Pancreas (tissue), 8 donors: Measurements from ENCODE around the gene TARM1. TPM values are rescaled to one million over a fixed set of nuclear protein-coding genes. Genes with fewer than 3 reads are reported as not detected.

Source experiments
- polyA plus RNA-seq, 2 donors: library from polyadenylated mRNA; stranded (reverse); fragments of 200-250 nt; gene quantifications; one replicate each; pipeline ENCODE4 v1.2.3, GENCODE V29; 2013
- total RNA-seq, 6 donors: library from RNA; stranded (reverse); fragmentation: NEBNext Ultra II Directional in 4 of 6; extraction: Animal tissue kit (Norgen Biotek cat#: 25700) in 4 of 6; gene quantifications; one replicate each; pipeline versions ENCODE4 v1.2.1 to v1.2.4, GENCODE V29; 2021 to 2023
- donor health status: healthy with polysubstance abuse.
- donor health status: DM: no; HTN: no; CAD: no; lungs with moderate emphysema.
- donor health status: DM: no; HTN: no; CAD: no.
- donor health status: Bipolar disorder and iron deficiency.
- donor health status: DM: yes; HTN: yes; CAD: no.
- donor health status: DM: no; HTN: no; CAD: no.
- donor health status: DM: no; HTN: no; CAD: no.
- donor health status: DM: yes; HTN: yes; CAD: no.

TARM1 gene
- total and polyA plus RNA-seq, 8 donors, result not detected

Other genes starting within 250 kb of the TARM1 start
- gene MYADM, start 213.5 kb downstream of the TARM1 start, total RNA-seq, result 10 to 100 TPM; 21.5 to 57.6 (median 31.0) TPM
- gene MYADM, start 213.5 kb downstream of the TARM1 start, polyA plus RNA-seq, result 10 to 100 TPM; 14.0 to 40.6 TPM
- gene PRKCG, start 199.2 kb downstream of the TARM1 start, total RNA-seq, result under 1 TPM in 5 of 6 donors, not detected in 1; 0.16 to 0.38 (median 0.18) TPM
- gene PRKCG, start 199.2 kb downstream of the TARM1 start, polyA plus RNA-seq, result 1 to 10 TPM in 1 of 2 donors, under 1 TPM in 1; 0.99 to 2.2 TPM
- under 1 TPM in 2 of 6 donors, not detected in 4; 0.04 to 0.09 TPM for gene CACNG7, start 172.1 kb downstream of the TARM1 start, total RNA-seq
- gene CACNG7, start 172.1 kb downstream of the TARM1 start, polyA plus RNA-seq, result under 1 TPM; 0.02 to 0.08 TPM
- gene CACNG8, start 118.4 kb downstream of the TARM1 start, total RNA-seq, result under 1 TPM in 5 of 6 donors, not detected in 1; under 0.01 to 0.06 (median 0.03) TPM
- under 1 TPM; 0.02 to 0.04 TPM for gene CACNG8, start 118.4 kb downstream of the TARM1 start, polyA plus RNA-seq
- gene CACNG6, start 89.7 kb downstream of the TARM1 start, total RNA-seq, result not detected
- gene CACNG6, start 89.7 kb downstream of the TARM1 start, polyA plus RNA-seq, result not detected
- gene VSTM1, start 17.5 kb downstream of the TARM1 start, total RNA-seq, result not detected
- not detected for gene VSTM1, start 17.5 kb downstream of the TARM1 start, polyA plus RNA-seq
- 1 to 10 TPM in 2 of 6 donors, under 1 TPM in 3, not detected in 1; 0.41 to 3.2 (median 0.84) TPM for gene OSCAR, start 19.4 kb upstream of the TARM1 start, total RNA-seq
- gene OSCAR, start 19.4 kb upstream of the TARM1 start, polyA plus RNA-seq, result 1 to 10 TPM; 1.0 to 1.1 TPM
- gene NDUFA3, start 21.5 kb upstream of the TARM1 start, total RNA-seq, result 10 to 100 TPM; 27.7 to 52.1 (median 45.1) TPM
- 100 to 1,000 TPM; 107 to 166 TPM for gene NDUFA3, start 21.5 kb upstream of the TARM1 start, polyA plus RNA-seq
- gene TFPT, start 34.3 kb upstream of the TARM1 start, total RNA-seq, result 1 to 10 TPM; 3.8 to 8.8 (median 5.0) TPM
- gene TFPT, start 34.3 kb upstream of the TARM1 start, polyA plus RNA-seq, result 10 to 100 TPM; 16.1 to 16.6 TPM
- gene PRPF31, start 34.4 kb upstream of the TARM1 start, total RNA-seq, result 10 to 100 TPM; 14.4 to 27.2 (median 19.5) TPM
- 10 to 100 TPM; 45.0 to 47.1 TPM for gene PRPF31, start 34.4 kb upstream of the TARM1 start, polyA plus RNA-seq
- gene CNOT3, start 56.4 kb upstream of the TARM1 start, total RNA-seq, result 10 to 100 TPM; 16.8 to 28.5 (median 21.3) TPM
- 10 to 100 TPM; 39.0 to 40.0 TPM for gene CNOT3, start 56.4 kb upstream of the TARM1 start, polyA plus RNA-seq
- gene LENG1, start 78.4 kb upstream of the TARM1 start, total RNA-seq, result 1 to 10 TPM; 2.1 to 5.1 (median 4.4) TPM
- 1 to 10 TPM; 9.6 to 9.7 TPM for gene LENG1, start 78.4 kb upstream of the TARM1 start, polyA plus RNA-seq
- 10 to 100 TPM; 51.8 to 66.5 (median 56.2) TPM for gene TMC4, start 91.8 kb upstream of the TARM1 start, total RNA-seq
- 10 to 100 TPM; 80.0 to 88.9 TPM for gene TMC4, start 91.8 kb upstream of the TARM1 start, polyA plus RNA-seq
- gene MBOAT7, start 108.2 kb upstream of the TARM1 start, total RNA-seq, result 10 to 100 TPM; 18.8 to 47.2 (median 27.3) TPM
- gene MBOAT7, start 108.2 kb upstream of the TARM1 start, polyA plus RNA-seq, result 10 to 100 TPM; 32.6 to 34.7 TPM
- 10 to 100 TPM; 16.8 to 24.7 (median 19.4) TPM for gene TSEN34, start 109.9 kb upstream of the TARM1 start, total RNA-seq
- gene TSEN34, start 109.9 kb upstream of the TARM1 start, polyA plus RNA-seq, result 10 to 100 TPM; 19.5 to 33.3 TPM
- gene RPS9, start 119.5 kb upstream of the TARM1 start, total RNA-seq, result 1,000 to 10,000 TPM in 4 of 6 donors, 100 to 1,000 TPM in 2; 815 to 1,921 (median 1,191) TPM
- 1,000 to 10,000 TPM; 2,302 to 2,340 TPM for gene RPS9, start 119.5 kb upstream of the TARM1 start, polyA plus RNA-seq
- gene LILRB3, start 141.6 kb upstream of the TARM1 start, total RNA-seq, result 1 to 10 TPM in 3 of 6 donors, under 1 TPM in 3; 0.47 to 5.6 (median 1.6) TPM
- 1 to 10 TPM; 1.3 to 2.4 TPM for gene LILRB3, start 141.6 kb upstream of the TARM1 start, polyA plus RNA-seq
- 1 to 10 TPM in 2 of 6 donors, under 1 TPM in 4; 0.20 to 2.4 (median 0.62) TPM for gene LILRA6, start 161.4 kb upstream of the TARM1 start, total RNA-seq
- under 1 TPM; 0.31 to 0.38 TPM for gene LILRA6, start 161.4 kb upstream of the TARM1 start, polyA plus RNA-seq
- 1 to 10 TPM in 3 of 6 donors, under 1 TPM in 3; 0.23 to 3.1 (median 1.1) TPM for gene LILRB5, start 175.9 kb upstream of the TARM1 start, total RNA-seq
- gene LILRB5, start 175.9 kb upstream of the TARM1 start, polyA plus RNA-seq, result 1 to 10 TPM in 1 of 2 donors, under 1 TPM in 1; 0.56 to 1.4 TPM
- gene LILRB2, start 199.7 kb upstream of the TARM1 start, total RNA-seq, result 1 to 10 TPM in 3 of 6 donors, under 1 TPM in 3; 0.19 to 3.9 (median 1.2) TPM
- gene LILRB2, start 199.7 kb upstream of the TARM1 start, polyA plus RNA-seq, result 1 to 10 TPM; 1.4 to 1.6 TPM
- gene LILRA5, start 231.8 kb upstream of the TARM1 start, total RNA-seq, result 1 to 10 TPM in 2 of 6 donors, under 1 TPM in 4; 0.20 to 1.7 (median 0.51) TPM
- 1 to 10 TPM in 1 of 2 donors, under 1 TPM in 1; 0.34 to 1.1 TPM for gene LILRA5, start 231.8 kb upstream of the TARM1 start, polyA plus RNA-seq